DMS 273 (cell line): Measurements from ENCODE around the gene PIGL.
"Not testable (repeated sequence)": the region's sequence is repeated elsewhere in the genome, so short reads cannot be mapped to it uniquely, and the experiment has no call there.

Experiments used
- DNase-seq: peaks from one replicate; lab custom pipeline; 2025; ENCODE audit not compliant: unreplicated experiment; lab: John Stamatoyannopoulos, UW

The PIGL gene

GRCh38 chr17:16217002-16217635, at the start of gene PIGL:
Gene PIGL (plus strand): TSS chr17:16217210. CDS start chr17:16217227, 17 bp downstream.
- peak; percentile 95 for DNase-seq

- no peak for DNase-seq
Measured at GRCh38 chr17:16171613-16172012, 45.4 kb upstream of the PIGL start.

GRCh38 chr17:16178836-16179235, 38.2 kb upstream of the PIGL start:
- no peak for DNase-seq

- DNase-seq, result no peak
Measured at GRCh38 chr17:16181581-16181980, 35.4 kb upstream of the PIGL start.

- DNase-seq, result no peak
Measured at GRCh38 chr17:16187642-16188041, 29.4 kb upstream of the PIGL start.

- peak; percentile 23 for DNase-seq
Measured at GRCh38 chr17:16189791-16190348, 27.1 kb upstream of the PIGL start.

GRCh38 chr17:16190703-16191360, 26.2 kb upstream of the PIGL start:
- DNase-seq, result no peak

- DNase-seq, result no peak
Measured at GRCh38 chr17:16191604-16192003, 25.4 kb upstream of the PIGL start.

GRCh38 chr17:16194307-16194835, 22.6 kb upstream of the PIGL start:
- not testable (repeated sequence) for DNase-seq

GRCh38 chr17:16197276-16197675, 19.7 kb upstream of the PIGL start:
- no peak for DNase-seq

- peak; percentile 3 for DNase-seq
Measured at GRCh38 chr17:16199093-16199492, 17.9 kb upstream of the PIGL start.

- DNase-seq, result not testable (repeated sequence)
Measured at GRCh38 chr17:16201693-16202131, 15.3 kb upstream of the PIGL start.

GRCh38 chr17:16202554-16203500, 14.2 kb upstream of the PIGL start:
- not testable (repeated sequence) for DNase-seq

- DNase-seq, result not testable (repeated sequence)
Measured at GRCh38 chr17:16204763-16205162, 12.2 kb upstream of the PIGL start.

- DNase-seq, result no peak
Measured at GRCh38 chr17:16211590-16211989, 5.4 kb upstream of the PIGL start.

- no peak for DNase-seq
Measured at GRCh38 chr17:16212793-16213192, 4.2 kb upstream of the PIGL start.

GRCh38 chr17:16214190-16215001, 2.6 kb upstream of the PIGL start:
- peak; percentile 17 for DNase-seq

- peak; percentile 75 for DNase-seq
Measured at GRCh38 chr17:16215002-16215272, 2.1 kb upstream of the PIGL start.

- DNase-seq, result peak; percentile 96
Measured at GRCh38 chr17:16215273-16215964, 1.6 kb upstream of the PIGL start, which contains the start of gene NCOR1. Gene NCOR1 (minus strand): TSS chr17:16215534. CDS start chr17:16194569, 20,965 bp downstream.

- no peak for DNase-seq
Measured at GRCh38 chr17:16215965-16216316, 1.1 kb upstream of the PIGL start.
